Spleen (tissue), 13 donors: ENCODE data around the gene BATF2. TPM values are rescaled to one million over a fixed set of nuclear protein-coding genes. Genes with fewer than 3 reads are reported as not detected.
A peak's percentile ranks its signal among the peaks of the same experiment; 100 is the strongest.

Experiments
- DNase-seq: peaks from one replicate; pipeline ENCODE4 v3.0.0-alpha.2; 2020
- H3K27ac ChIP-seq, 8 donors: fragments of 200-600 bp; sonication (generic) in 7 of 8; 1 replicate in 4 of 8; 2 replicates in 4 of 8; pipeline versions ENCODE4 v1.5.0 to v1.8.0; 2016 to 2021; ENCODE audit warnings: inconsistent platforms in 4 of 8, mild to moderate bottlenecking in 4 of 8, moderate library complexity in 1 of 8
- H3K27me3 ChIP-seq, 7 donors: fragments of 200-600 bp; sonication (generic) in 6 of 7; replicated peaks in 1 of 7; 1 replicate in 4 of 7; 2 replicates in 3 of 7; pipeline versions ENCODE4 v1.5.0 to v1.8.0; 2016 to 2021; ENCODE audit warnings: inconsistent platforms in 3 of 7, mild to moderate bottlenecking in 1 of 7
- H3K36me3 ChIP-seq, 6 donors: fragments of 200-600 bp; sonication (generic) in 5 of 6; 1 replicate in 4 of 6; 2 replicates in 2 of 6; pipeline versions ENCODE4 v1.5.0 to v1.8.0; 2016 to 2021; ENCODE audit warnings: inconsistent platforms in 2 of 6
- H3K4me1 ChIP-seq, 6 donors: fragments of 200-600 bp; sonication (generic) in 5 of 6; 1 replicate in 3 of 6; 2 replicates in 3 of 6; pipeline versions ENCODE4 v1.5.0 to v1.8.0; 2016 to 2021; ENCODE audit warnings: inconsistent platforms in 3 of 6
- H3K4me3 ChIP-seq, 8 donors: fragments of 200-600 bp; sonication (generic) in 7 of 8; 1 replicate in 4 of 8; 2 replicates in 4 of 8; pipeline versions ENCODE4 v1.5.0 to v1.8.0; 2016 to 2021; ENCODE audit warnings: inconsistent platforms in 4 of 8, mild to moderate bottlenecking in 4 of 8, moderate library complexity in 2 of 8
- H3K9me3 ChIP-seq, 8 donors: fragments of 200-600 bp; sonication (generic) in 7 of 8; 1 replicate in 4 of 8; 2 replicates in 4 of 8; pipeline versions ENCODE4 v1.5.0 to v1.8.0; 2016 to 2021; ENCODE audit warnings: inconsistent platforms in 4 of 8
- CTCF ChIP-seq, 11 experiments: fragments of 200-600 bp in 7 of 11; fragments of 450-650 bp in 4 of 11; sonication (generic) in 4 of 11; IDR thresholded peaks in 8 of 11; conservative IDR thresholded peaks in 3 of 11; 1 replicate in 7 of 11; 2 replicates in 4 of 11; pipeline versions ENCODE4 v1.4.0 to v1.8.0; 2016 to 2021; ENCODE audit warnings: antibody characterized with exemption in 11 of 11, inconsistent platforms in 4 of 11, mild to moderate bottlenecking in 1 of 11
- POLR2A ChIP-seq, 3 donors: fragments of 450-650 bp; IDR thresholded peaks; one replicate each; pipeline ENCODE4 v1.5.1; 2017; ENCODE audit warnings: antibody characterized with exemption in 3 of 3, mild to moderate bottlenecking in 1 of 3
- POLR2AphosphoS5 ChIP-seq, 3 donors: sonication (generic); formaldehyde crosslinking; IDR thresholded peaks; one replicate each; pipeline ENCODE4 v1.5.1; 2017; ENCODE audit warnings: antibody characterized with exemption in 3 of 3
- WGBS, 5 donors: extraction: QIAGEN DNeasy Blood & Tissue Kit in 3 of 5; methylation state at CpG; one replicate each; pipeline versions ENCODE4 v1.1.5 to v1.1.7; 2013 to 2018; 5-methylcytosine and 5-hydroxymethylcytosine counted together
- intact Hi-C: fragments of 100-400 bp; cut with DNase I; formaldehyde crosslinking; loops from one replicate; pipeline ENCODE4 v1.15.0; 2023; ENCODE audit warnings: low total_unique reads
- long read RNA-seq, 2 donors: transcript quantifications; one replicate each; lab custom pipeline, GENCODE V29; 2026
- polyA plus RNA-seq, 3 donors: library from polyadenylated mRNA; stranded (reverse); fragments of 200-250 nt; gene quantifications; one replicate each; pipeline ENCODE4 v1.2.1, GENCODE V29; 2013
- total RNA-seq, 7 donors: library from RNA; depleted of rRNA in 3 of 7; stranded (reverse); fragments of >200 nt in 3 of 7; fragmentation: NEBNext Ultra II Directional in 4 of 7; extraction: Animal tissue kit (Norgen Biotek cat#: 25700) in 4 of 7; gene quantifications; one replicate each; pipeline versions ENCODE4 v1.1.0 to v1.2.1, GENCODE V29; 2016 to 2021
- donor health status: healthy with polysubstance abuse.
- donor health status: DM: no; HTN: no; CAD: no; lungs with moderate emphysema.
- donor health status: DM: no; HTN: no; CAD: no.
- donor health status: Bipolar disorder and iron deficiency.
- donor health status: healthy.
- donor health status: DM: no; HTN: no; CAD: no.
- donor health status: DM: yes; HTN: yes; CAD: no.

The BATF2 gene
- total RNA-seq (10 to 100 TPM in 6 of 7 donors, 1 to 10 TPM in 1; 8.5 to 23.1 (median 18.6) TPM), polyA plus RNA-seq (10 to 100 TPM in 1 of 3 donors, 1 to 10 TPM in 2; 4.3 to 17.1 (median 5.2) TPM)
- long read RNA-seq, donor 1, partial matches to known transcripts: 0 of 1 reads
- long read RNA-seq, donor 1, other reads (novel, unspliced or antisense): 0 of 1 reads
- long read RNA-seq, donor 2, partial matches to known transcripts: 0 of 5 reads
- long read RNA-seq, donor 2, other reads (novel, unspliced or antisense): 0 of 5 reads

GRCh38 chr11:64996710-64997380 is at the start of gene BATF2:
Gene BATF2, minus strand, starts transcription at chr11:64996971. Its CDS starts 57 bp downstream, at chr11:64996914.
- H3K9me3 ChIP-seq: no peaks in the 10 kb centered on the region
- peak within 1 kb of the TSS; percentile 65 to 87 (median 80) for H3K27ac ChIP-seq
- peaks cover 16 to 81% (median 45%) of the 10 kb centered on the region in 6 donors for H3K4me1 ChIP-seq
- WGBS, 5 donors: 14 to 21% (median 16%) methylated on average over 9 of the region's 9 CpGs
- H3K36me3 ChIP-seq: peaks cover 0 to 31% (median 1%) of the 10 kb centered on the region in 6 donors
- peak in 1 of 3 donors; percentile 83 for TF ChIP-seq POLR2A (IDR thresholded peaks at IDR 0.05)
- TF ChIP-seq CTCF (IDR thresholded peaks at IDR 0.05 in 8 of 11, conservative IDR thresholded peaks at IDR 0.05 in 3 of 11): peak; percentile 9 to 77 (median 60)
- TF ChIP-seq POLR2AphosphoS5 (IDR thresholded peaks at IDR 0.05): peak; percentile 71 to 92 (median 80)
- DNase-seq: peak; percentile 91
- H3K27me3 ChIP-seq: no peaks in the 10 kb centered on the region
- intact Hi-C loops: loop anchor here (10.0 kb wide), 1 partner anchor 62 kb away; the partner anchor contains the start of gene GPHA2
- peak within 1 kb of the TSS; percentile 43 to 77 (median 57) for H3K4me3 ChIP-seq

GRCh38 chr11:65045728-65046127 is 49.0 kb upstream of the BATF2 start:
- Histone ChIP-seq H3K9me3 (no peaks in the 10 kb centered on the region), H3K4me3 (no peak overlapping the region), H3K4me1 (peaks cover 7 to 74% (median 51%) of the 10 kb centered on the region in 6 donors), H3K27me3 (no peaks in the 10 kb centered on the region), H3K27ac (no peak overlapping the region), H3K36me3 (peaks cover 0 to 25% (median 9%) of the 10 kb centered on the region in 6 donors)
- 84 to 92% (median 90%) methylated on average over 4 to 7 of the region's 7 CpGs for WGBS, 5 donors
- TF ChIP-seq POLR2A (IDR thresholded peaks at IDR 0.05) (no peak), POLR2AphosphoS5 (IDR thresholded peaks at IDR 0.05) (no peak), CTCF (IDR thresholded peaks at IDR 0.05 in 8 of 11, conservative IDR thresholded peaks at IDR 0.05 in 3 of 11) (no peak)
- no peak for DNase-seq
- intact Hi-C loops: no loop called here

- TF ChIP-seq POLR2AphosphoS5 (IDR thresholded peaks at IDR 0.05): no peak
- no peak for TF ChIP-seq CTCF (IDR thresholded peaks at IDR 0.05 in 8 of 11, conservative IDR thresholded peaks at IDR 0.05 in 3 of 11)
- TF ChIP-seq POLR2A (IDR thresholded peaks at IDR 0.05): no peak
- Histone ChIP-seq H3K4me3 (no peak overlapping the region), H3K9me3 (no peaks in the 10 kb centered on the region), H3K4me1 (peaks cover 7 to 81% (median 58%) of the 10 kb centered on the region in 6 donors), H3K36me3 (peaks cover 0 to 25% (median 9%) of the 10 kb centered on the region in 6 donors), H3K27ac (no peak overlapping the region), H3K27me3 (no peaks in the 10 kb centered on the region)
- no peak for DNase-seq
- 84 to 98% (median 96%) methylated on average over 4 to 5 of the region's 5 CpGs for WGBS, 5 donors
- intact Hi-C loops: no loop called here
Measured at GRCh38 chr11:65045061-65045460, 48.3 kb upstream of the BATF2 start.
